GM23338 (cell line): ENCODE measurements around the gene EPSTI1. TPM values are rescaled to one million over a fixed set of nuclear protein-coding genes. Genes with fewer than 3 reads are reported as not detected.

ENCODE experiments used
- ATAC-seq: fragments of 200-7000 bp; cut with Tn5 transposase; 3 replicates; pipeline ENCODE4 v1.9.1; 2020
- DNase-seq: peaks from one replicate; pipeline ENCODE4 v3.0.0-alpha.2; 2015; ENCODE audit warnings: low spot score
- H2AFZ ChIP-seq: fragments of 200-600 bp; sonication (generic); 2 replicates; pipeline ENCODE4 v1.8.0; 2016; ENCODE audit warnings: antibody characterized with exemption, mild to moderate bottlenecking, moderate library complexity
- H3F3A ChIP-seq: fragments of 200-600 bp; sonication (generic); replicated peaks from 2 replicates; pipeline ENCODE4 v1.8.0; 2017; ENCODE audit warnings: antibody characterized with exemption, mixed run types, low read depth
- H3K27ac ChIP-seq: fragments of 200-600 bp; sonication (generic); 2 replicates; pipeline ENCODE4 v1.6.1; 2016; ENCODE audit warnings: low read depth
- H3K27me3 ChIP-seq: fragments of 200-600 bp; sonication (generic); 2 replicates; pipeline ENCODE4 v1.8.0; 2016; ENCODE audit warnings: mild to moderate bottlenecking, mixed run types, moderate library complexity; ENCODE audit not compliant: insufficient read depth
- H3K36me3 ChIP-seq: fragments of 200-600 bp; sonication (generic); 2 replicates; pipeline ENCODE4 v1.8.0; 2016; ENCODE audit warnings: mild to moderate bottlenecking; ENCODE audit not compliant: insufficient read depth
- H3K4me1 ChIP-seq: fragments of 200-600 bp; sonication (generic); 2 replicates; pipeline ENCODE4 v1.8.0; 2016; ENCODE audit warnings: mild to moderate bottlenecking, moderate library complexity; ENCODE audit not compliant: insufficient read depth
- H3K4me2 ChIP-seq: fragments of 200-600 bp; sonication (generic); 2 replicates; pipeline ENCODE4 v1.7.1; 2017; ENCODE audit warnings: mixed run types
- H3K4me3 ChIP-seq: fragments of 200-600 bp; sonication (generic); 2 replicates; pipeline ENCODE4 v1.6.1; 2016; ENCODE audit warnings: mixed run types
- H3K79me2 ChIP-seq: fragments of 200-600 bp; sonication (generic); replicated peaks from 2 replicates; pipeline ENCODE4 v1.8.0; 2017; ENCODE audit warnings: mild to moderate bottlenecking; ENCODE audit not compliant: insufficient read depth
- H3K9me2 ChIP-seq: fragments of 200-600 bp; sonication (generic); 2 replicates; pipeline ENCODE4 v1.8.0; 2017; ENCODE audit not compliant: insufficient read depth
- H4K20me1 ChIP-seq: fragments of 200-600 bp; sonication (generic); replicated peaks from 2 replicates; pipeline ENCODE4 v1.8.0; 2017; ENCODE audit warnings: mild to moderate bottlenecking; ENCODE audit not compliant: insufficient read depth
- H3K27ac Mint-ChIP-seq: 2 replicates; pipeline ENCODE4 v1.8.0; 2020; ENCODE audit warnings: inconsistent platforms, mild to moderate bottlenecking, moderate library complexity, mixed read lengths
- H3K27me3 Mint-ChIP-seq: 3 replicates; pipeline ENCODE4 v1.8.0; 2022; ENCODE audit warnings: low read depth, mild to moderate bottlenecking, moderate library complexity, mixed read lengths, inconsistent platforms; ENCODE audit not compliant: insufficient read depth, poor library complexity
- H3K36me3 Mint-ChIP-seq: 3 replicates; pipeline ENCODE4 v1.8.0; 2021; ENCODE audit warnings: low read depth, mild to moderate bottlenecking, inconsistent platforms, moderate library complexity, mixed read lengths
- H3K4me1 Mint-ChIP-seq: 3 replicates; pipeline ENCODE4 v1.8.0; 2020; ENCODE audit warnings: mild to moderate bottlenecking, inconsistent platforms, mixed read lengths
- H3K4me3 Mint-ChIP-seq: 3 replicates; pipeline ENCODE4 v1.8.0; 2021; ENCODE audit warnings: moderate library complexity, mild to moderate bottlenecking, inconsistent platforms, mixed read lengths
- H3K9me3 Mint-ChIP-seq: 3 replicates; pipeline ENCODE4 v1.8.0; 2020; ENCODE audit warnings: moderate library complexity, mild to moderate bottlenecking, inconsistent platforms, mixed read lengths
- CREB1 ChIP-seq: fragments of 250-450 bp; sonication (Bioruptor Pico); IDR thresholded peaks from 2 replicates; pipeline ENCODE4 v1.5.0; 2020; ENCODE audit warnings: low read depth, mild to moderate bottlenecking, moderate library complexity
- CTCF ChIP-seq, 2 experiments: fragments of 200-600 bp in 1 of 2; sonication (generic) in 1 of 2; conservative IDR thresholded peaks; 2 replicates each; pipeline versions ENCODE4 v1.5.1 to v1.6.1; 2016 to 2017; ENCODE audit warnings: antibody characterized with exemption in 2 of 2, low read depth in 2 of 2, mild to moderate bottlenecking in 2 of 2, moderate library complexity in 1 of 2
- ETS1 ChIP-seq: IDR thresholded peaks from 2 replicates; pipeline ENCODE4 v1.6.1; 2016; ENCODE audit warnings: antibody characterized with exemption
- EZH2 ChIP-seq: fragments of 200-600 bp; sonication (generic); IDR thresholded peaks from one replicate; pipeline ENCODE4 v1.8.0; 2017; ENCODE audit warnings: antibody characterized with exemption, mild to moderate bottlenecking, low read depth; ENCODE audit not compliant: unreplicated experiment
- EZH2phosphoT487 ChIP-seq: fragments of 200-600 bp; sonication (generic); IDR thresholded peaks from one replicate; pipeline ENCODE4 v1.8.1; 2018; ENCODE audit warnings: antibody characterized with exemption; ENCODE audit not compliant: unreplicated experiment
- JUNB ChIP-seq: IDR thresholded peaks from one replicate; pipeline ENCODE4 v1.6.1; 2016; ENCODE audit warnings: antibody characterized with exemption; ENCODE audit not compliant: unreplicated experiment
- NANOG ChIP-seq: IDR thresholded peaks from 2 replicates; pipeline ENCODE4 v1.6.1; 2016; ENCODE audit warnings: antibody characterized with exemption, borderline replicate concordance
- POLR2AphosphoS5 ChIP-seq: IDR thresholded peaks from 2 replicates; pipeline ENCODE4 v1.6.1; 2016; ENCODE audit warnings: antibody characterized with exemption, low read depth
- STAT1 ChIP-seq: IDR thresholded peaks from one replicate; pipeline ENCODE4 v1.6.1; 2016; ENCODE audit warnings: antibody characterized with exemption; ENCODE audit not compliant: unreplicated experiment
- ZNF114 ChIP-seq: fragments of 250-450 bp; sonication (Bioruptor Pico); IDR thresholded peaks from 2 replicates; pipeline ENCODE4 v1.5.0; 2020; ENCODE audit warnings: mild to moderate bottlenecking, moderate library complexity
- ZNF331 ChIP-seq: fragments of 250-450 bp; sonication (Bioruptor Pico); IDR thresholded peaks from 2 replicates; pipeline ENCODE4 v1.5.0; 2020; ENCODE audit warnings: low read depth, mild to moderate bottlenecking, moderate library complexity
- ZNF462 ChIP-seq: fragments of 250-450 bp; sonication (Bioruptor Pico); IDR thresholded peaks from 2 replicates; pipeline ENCODE4 v1.5.0; 2020; ENCODE audit warnings: mild to moderate bottlenecking, moderate library complexity
- polyA plus RNA-seq: library from polyadenylated mRNA; unstranded; fragments of >200 nt; fragmentation: Nextera tagmentation; extraction: Ambion mirVana; gene quantifications from 2 replicates; pipeline ENCODE4 v1.2.1, GENCODE V29; 2016
- total RNA-seq: library from RNA; depleted of rRNA; stranded (reverse); fragments of >200 nt; shearing (Covaris generic); gene quantifications from 2 replicates; pipeline ENCODE4 v1.2.3, GENCODE V29; 2014
- TF ChIP-seq, protein P1 (sequence below): IDR thresholded peaks from one replicate; pipeline ENCODE4 v1.6.1; 2018; ENCODE audit warnings: antibody characterized with exemption; ENCODE audit not compliant: unreplicated experiment

The EPSTI1 gene
- total and polyA plus RNA-seq, 2 experiments from 2014 or later = 0.10 to 0.68 TPM

DNA sequence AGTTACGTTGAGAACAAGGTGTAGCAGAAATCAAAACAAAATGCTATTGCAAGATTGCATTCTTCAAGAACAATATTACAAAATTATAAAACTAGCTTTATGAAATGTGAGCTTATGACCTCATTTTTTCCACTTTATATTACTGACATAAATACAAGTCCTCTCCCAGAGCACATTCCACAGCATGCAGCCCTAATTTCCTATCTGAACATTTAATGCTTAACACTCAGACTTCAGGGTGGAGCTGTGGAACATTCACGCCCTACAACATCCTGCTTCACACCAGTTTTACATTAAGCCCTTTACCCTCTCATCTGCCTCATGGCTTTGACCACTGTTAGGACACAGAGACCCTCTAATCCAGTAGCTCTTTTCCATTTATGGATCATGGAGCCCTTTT, 65.5 kb downstream of the EPSTI1 start:
- TF ChIP-seq CTCF (conservative IDR thresholded peaks at IDR 0.05; ENCODE audit: low read depth in 2 of 2) (no peak), STAT1 (no peak), CREB1 (CRISPR knock-in tag) (no peak), NANOG (no peak), ETS1 (no peak), ZNF114 (CRISPR knock-in tag) (no peak), EZH2phosphoT487 (no peak), EZH2 (no peak), ZNF462 (CRISPR knock-in tag) (no peak), JUNB (no peak), POLR2AphosphoS5 (no peak), ZNF331 (no peak)
- TF ChIP-seq, protein P1, sequence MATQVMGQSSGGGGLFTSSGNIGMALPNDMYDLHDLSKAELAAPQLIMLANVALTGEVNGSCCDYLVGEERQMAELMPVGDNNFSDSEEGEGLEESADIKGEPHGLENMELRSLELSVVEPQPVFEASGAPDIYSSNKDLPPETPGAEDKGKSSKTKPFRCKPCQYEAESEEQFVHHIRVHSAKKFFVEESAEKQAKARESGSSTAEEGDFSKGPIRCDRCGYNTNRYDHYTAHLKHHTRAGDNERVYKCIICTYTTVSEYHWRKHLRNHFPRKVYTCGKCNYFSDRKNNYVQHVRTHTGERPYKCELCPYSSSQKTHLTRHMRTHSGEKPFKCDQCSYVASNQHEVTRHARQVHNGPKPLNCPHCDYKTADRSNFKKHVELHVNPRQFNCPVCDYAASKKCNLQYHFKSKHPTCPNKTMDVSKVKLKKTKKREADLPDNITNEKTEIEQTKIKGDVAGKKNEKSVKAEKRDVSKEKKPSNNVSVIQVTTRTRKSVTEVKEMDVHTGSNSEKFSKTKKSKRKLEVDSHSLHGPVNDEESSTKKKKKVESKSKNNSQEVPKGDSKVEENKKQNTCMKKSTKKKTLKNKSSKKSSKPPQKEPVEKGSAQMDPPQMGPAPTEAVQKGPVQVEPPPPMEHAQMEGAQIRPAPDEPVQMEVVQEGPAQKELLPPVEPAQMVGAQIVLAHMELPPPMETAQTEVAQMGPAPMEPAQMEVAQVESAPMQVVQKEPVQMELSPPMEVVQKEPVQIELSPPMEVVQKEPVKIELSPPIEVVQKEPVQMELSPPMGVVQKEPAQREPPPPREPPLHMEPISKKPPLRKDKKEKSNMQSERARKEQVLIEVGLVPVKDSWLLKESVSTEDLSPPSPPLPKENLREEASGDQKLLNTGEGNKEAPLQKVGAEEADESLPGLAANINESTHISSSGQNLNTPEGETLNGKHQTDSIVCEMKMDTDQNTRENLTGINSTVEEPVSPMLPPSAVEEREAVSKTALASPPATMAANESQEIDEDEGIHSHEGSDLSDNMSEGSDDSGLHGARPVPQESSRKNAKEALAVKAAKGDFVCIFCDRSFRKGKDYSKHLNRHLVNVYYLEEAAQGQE = no peak
- H3K4me1 Mint-ChIP-seq = no peaks in the 10 kb centered on the region
- no peaks in the 10 kb centered on the region for H3K9me3 Mint-ChIP-seq

More for the DNA sequence above, 65.5 kb downstream of the EPSTI1 start:
- H3K27me3 ChIP-seq = no peaks in the 10 kb centered on the region
- H3K4me2 ChIP-seq = no peak overlapping the region
- H4K20me1 ChIP-seq = no peaks in the 10 kb centered on the region
- ATAC-seq (no peak), DNase-seq (no peak)
- no peak overlapping the region for H3K27ac Mint-ChIP-seq
- H3K36me3 Mint-ChIP-seq = no peaks in the 10 kb centered on the region
- H3K36me3 ChIP-seq = no peaks in the 10 kb centered on the region
- no peak overlapping the region for H3K4me3 Mint-ChIP-seq
- no peaks in the 10 kb centered on the region for H3K79me2 ChIP-seq
- H3K27me3 Mint-ChIP-seq = peaks cover 1% of the 10 kb centered on the region
- H3K9me2 ChIP-seq = peaks cover 8% of the 10 kb centered on the region; the same call in 1 of the 2 replicates
- no peak overlapping the region for H2AFZ ChIP-seq
- H3K27ac ChIP-seq = no peak overlapping the region
- H3F3A ChIP-seq = no peaks in the 10 kb centered on the region
- 0 out of 2 replicates have a peak, but pooled peaks cover 4% of the 10 kb centered on the region for H3K4me1 ChIP-seq
- no peak overlapping the region for H3K4me3 ChIP-seq
